NT2/D1 (cell line): ENCODE data around the gene DGCR6L.
"Not testable (repeated sequence)": the region's sequence is repeated elsewhere in the genome, so short reads cannot be mapped to it uniquely, and the experiment has no call there.

Experiments used
- DNase-seq: peaks from one replicate; pipeline ENCODE4 v3.0.0-alpha.2; 2011; ENCODE audit warnings: low read depth, low spot score
- H3K27me3 ChIP-seq: 2 replicates; pipeline ENCODE4 v1.6.0; 2011; ENCODE audit warnings: mild to moderate bottlenecking; ENCODE audit not compliant: insufficient read length, insufficient read depth
- H3K36me3 ChIP-seq: 2 replicates; pipeline ENCODE4 v1.6.1; 2011; ENCODE audit warnings: mild to moderate bottlenecking, low read length, mixed read lengths; ENCODE audit not compliant: insufficient read depth, insufficient read length
- H3K4me1 ChIP-seq: 2 replicates; pipeline ENCODE4 v1.5.1; 2011; ENCODE audit not compliant: insufficient read depth, insufficient read length
- H3K4me3 ChIP-seq: 2 replicates; pipeline ENCODE4 v1.5.1; 2011; ENCODE audit warnings: low read depth; ENCODE audit not compliant: insufficient read length
- H3K9ac ChIP-seq: 2 replicates; pipeline ENCODE4 v1.6.0; 2011; ENCODE audit warnings: low read depth; ENCODE audit not compliant: insufficient read length
- H3K9me3 ChIP-seq: 2 replicates; pipeline ENCODE4 v1.5.1; 2011; ENCODE audit warnings: mild to moderate bottlenecking, low read length; ENCODE audit not compliant: insufficient read depth
- SUZ12 ChIP-seq: IDR thresholded peaks from 2 replicates; pipeline ENCODE4 v1.6.1; 2011; ENCODE audit not compliant: insufficient read length, insufficient read depth; ENCODE audit errors: extremely low read depth
- YY1 ChIP-seq: IDR thresholded peaks from 2 replicates; pipeline ENCODE4 v1.6.1; 2011; ENCODE audit not compliant: insufficient read length, insufficient read depth
- ZNF274 ChIP-seq: IDR thresholded peaks from 2 replicates; pipeline ENCODE4 v1.6.1; 2011; ENCODE audit warnings: mild to moderate bottlenecking, low read depth, low read length

The DGCR6L gene

DNA sequence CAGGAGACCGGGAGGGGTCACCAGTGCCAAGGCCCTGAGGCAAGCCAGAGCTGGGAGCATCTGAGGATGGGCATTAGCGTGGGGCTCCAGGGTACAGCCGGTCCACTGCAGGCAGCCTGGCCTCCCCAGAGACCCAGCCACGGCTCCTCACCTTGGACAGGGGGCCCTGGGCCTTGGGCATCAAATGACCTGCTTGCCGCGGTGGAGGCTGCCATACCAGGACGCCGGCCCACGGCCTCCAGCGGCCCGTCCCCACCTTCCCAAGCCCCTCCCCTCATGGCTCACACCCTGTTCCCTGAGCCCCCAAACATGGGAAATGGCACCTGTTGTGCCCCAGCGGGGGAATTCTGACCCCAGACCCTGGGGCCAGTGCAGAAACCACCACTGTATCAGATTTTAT is 39.0 kb downstream of the DGCR6L start:
- no peaks in the 10 kb centered on the region for H3K9me3 ChIP-seq
- H3K27me3 ChIP-seq, result no peaks in the 10 kb centered on the region
- H3K9ac ChIP-seq, result no peak overlapping the region
- no peaks in the 10 kb centered on the region for H3K36me3 ChIP-seq
- DNase-seq, result no peak
- H3K4me1 ChIP-seq, result peaks cover 6% of the 10 kb centered on the region
- TF ChIP-seq YY1, result no peak
- no peak overlapping the region for H3K4me3 ChIP-seq

GRCh38 chr22:20280163-20280562 is 39.7 kb downstream of the DGCR6L start:
- DNase-seq, H3K36me3 ChIP-seq, H3K4me1 ChIP-seq, H3K27me3 ChIP-seq, H3K4me3 ChIP-seq, H3K9ac ChIP-seq, H3K9me3 ChIP-seq: not testable (repeated sequence)

GRCh38 chr22:20279662-20280134 is 40.2 kb downstream of the DGCR6L start:
- no peak for DNase-seq
- no peaks in the 10 kb centered on the region for H3K9me3 ChIP-seq
- no peaks in the 10 kb centered on the region for H3K27me3 ChIP-seq
- H3K9ac ChIP-seq, result no peak overlapping the region
- peaks cover 6% of the 10 kb centered on the region for H3K4me1 ChIP-seq
- H3K36me3 ChIP-seq, result no peaks in the 10 kb centered on the region
- TF ChIP-seq YY1 (no peak), ZNF274 (no peak)
- no peak overlapping the region for H3K4me3 ChIP-seq

GRCh38 chr22:20278726-20279490 is 41.0 kb downstream of the DGCR6L start:
- H3K4me3 ChIP-seq, H3K9me3 ChIP-seq, H3K4me1 ChIP-seq, H3K27me3 ChIP-seq, DNase-seq, H3K36me3 ChIP-seq, H3K9ac ChIP-seq: not testable (repeated sequence)

GRCh38 chr22:20277936-20278635 is 41.8 kb downstream of the DGCR6L start:
- not testable (repeated sequence) for H3K9me3 ChIP-seq, H3K27me3 ChIP-seq, DNase-seq, H3K9ac ChIP-seq, H3K4me1 ChIP-seq, H3K36me3 ChIP-seq, H3K4me3 ChIP-seq

GRCh38 chr22:20276468-20276867 is 43.4 kb downstream of the DGCR6L start:
- no peak for TF ChIP-seq SUZ12
- TF ChIP-seq ZNF274, result no peak
- no peak for TF ChIP-seq YY1
- H3K36me3 ChIP-seq, result no peaks in the 10 kb centered on the region
- no peak overlapping the region for H3K4me3 ChIP-seq
- no peaks in the 10 kb centered on the region for H3K27me3 ChIP-seq
- H3K4me1 ChIP-seq, result peaks cover 5% of the 10 kb centered on the region
- H3K9me3 ChIP-seq, result no peaks in the 10 kb centered on the region
- H3K9ac ChIP-seq, result no peak overlapping the region
- no peak for DNase-seq

DNA sequence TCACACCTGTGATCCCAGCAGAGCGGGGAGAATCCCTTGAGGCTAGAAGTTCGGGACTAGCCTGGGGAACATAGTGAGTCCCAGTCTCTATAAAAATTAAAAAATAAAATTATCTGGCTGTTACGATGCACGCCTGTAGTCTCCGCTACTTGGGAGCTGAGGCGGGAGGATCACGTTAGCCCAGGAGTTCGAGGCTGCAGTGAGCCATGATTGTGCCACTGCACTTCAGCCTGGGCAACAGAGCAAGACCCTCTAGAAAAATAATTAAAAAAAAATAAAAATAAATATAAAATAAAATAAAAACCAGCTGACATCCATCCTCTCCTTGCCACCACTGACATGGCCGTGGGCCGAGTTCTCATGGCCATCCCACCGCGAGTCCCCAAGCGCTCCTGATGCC is 44.0 kb downstream of the DGCR6L start:
- TF ChIP-seq ZNF274 (no peak), SUZ12 (no peak), YY1 (no peak)
- no peaks in the 10 kb centered on the region for H3K36me3 ChIP-seq
- no peak overlapping the region for H3K4me3 ChIP-seq
- no peak for DNase-seq
- H3K9ac ChIP-seq, result no peak overlapping the region
- no peaks in the 10 kb centered on the region for H3K9me3 ChIP-seq
- H3K27me3 ChIP-seq, result no peaks in the 10 kb centered on the region
- peaks cover 3% of the 10 kb centered on the region for H3K4me1 ChIP-seq

DNA sequence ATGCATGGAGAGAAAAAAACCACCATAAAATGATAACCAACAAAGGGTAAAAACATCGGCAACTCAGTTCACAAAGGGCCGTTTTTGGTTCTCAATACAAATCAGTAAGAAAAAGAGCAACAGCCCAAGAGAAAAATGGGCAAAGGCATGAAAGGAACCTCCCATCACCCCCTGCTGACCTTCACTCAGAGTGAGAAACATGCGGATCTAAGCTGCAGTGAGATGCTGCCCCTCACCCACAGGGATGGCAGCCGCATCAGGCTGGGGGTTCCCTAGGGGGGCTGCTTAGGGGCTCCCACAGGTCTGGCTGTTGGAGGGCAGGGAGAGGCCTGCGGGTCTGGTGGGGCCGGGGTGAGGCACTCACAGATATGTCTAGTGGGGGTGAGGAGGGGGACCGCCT is 44.5 kb downstream of the DGCR6L start:
- not testable (repeated sequence) for H3K4me3 ChIP-seq, H3K4me1 ChIP-seq, DNase-seq, H3K9ac ChIP-seq, H3K36me3 ChIP-seq, H3K27me3 ChIP-seq, H3K9me3 ChIP-seq

DNA sequence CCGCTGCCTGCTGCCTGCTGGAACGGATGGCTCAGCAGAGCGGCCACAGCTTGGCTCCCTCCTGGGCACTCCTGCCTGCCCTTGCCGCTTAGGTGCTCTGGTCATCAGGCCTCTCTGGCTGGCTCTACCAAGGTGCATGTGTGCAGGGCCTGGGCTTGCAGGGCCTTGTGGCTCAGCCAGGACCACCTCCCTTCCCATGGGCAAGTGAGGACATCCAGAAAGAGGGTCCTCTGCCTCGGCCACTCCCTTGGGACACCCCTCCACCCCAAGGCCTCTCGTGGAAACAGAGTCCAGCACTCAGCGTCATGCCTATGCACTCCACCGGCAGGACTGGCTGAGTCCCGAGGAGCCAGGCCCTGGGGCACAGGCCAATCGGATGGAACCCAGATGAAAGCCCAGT is 45.5 kb downstream of the DGCR6L start:
- DNase-seq, H3K36me3 ChIP-seq, H3K9ac ChIP-seq, H3K4me3 ChIP-seq, H3K27me3 ChIP-seq, H3K9me3 ChIP-seq, H3K4me1 ChIP-seq: not testable (repeated sequence)
